Osteocyte (in vitro differentiated cells): ENCODE measurements around the gene FNBP1. TPM values are rescaled to one million over a fixed set of nuclear protein-coding genes. Genes with fewer than 3 reads are reported as not detected.

Experiments used
- DNase-seq: peaks from one replicate; pipeline ENCODE4 v3.0.0; 2021; ENCODE audit warnings: mixed read lengths; ENCODE audit not compliant: unreplicated experiment; ENCODE audit errors: extremely low spot score
- H3K27ac Mint-ChIP-seq: one replicate; pipeline ENCODE4 v1.8.0; 2021; ENCODE audit warnings: mild to moderate bottlenecking, mixed read lengths; ENCODE audit not compliant: unreplicated experiment
- H3K27me3 Mint-ChIP-seq: one replicate; pipeline ENCODE4 v1.8.0; 2021; ENCODE audit warnings: mixed read lengths; ENCODE audit not compliant: unreplicated experiment
- H3K36me3 Mint-ChIP-seq: one replicate; pipeline ENCODE4 v1.8.0; 2021; ENCODE audit warnings: mixed read lengths; ENCODE audit not compliant: unreplicated experiment
- H3K4me1 Mint-ChIP-seq: one replicate; pipeline ENCODE4 v1.8.0; 2021; ENCODE audit warnings: mixed read lengths; ENCODE audit not compliant: unreplicated experiment
- H3K4me3 Mint-ChIP-seq: one replicate; pipeline ENCODE4 v1.8.0; 2021; ENCODE audit warnings: mild to moderate bottlenecking, moderate library complexity, mixed read lengths; ENCODE audit not compliant: unreplicated experiment
- H3K9me3 Mint-ChIP-seq: one replicate; pipeline ENCODE4 v1.8.0; 2021; ENCODE audit warnings: mixed read lengths; ENCODE audit not compliant: unreplicated experiment
- total RNA-seq: library from RNA; stranded (reverse); gene quantifications from 2 replicates; pipeline ENCODE4 v1.2.1, GENCODE V29; 2021
- TF ChIP-seq, protein P1 (sequence below): fragments of 200-600 bp; sonication (generic); IDR thresholded peaks from 2 replicates; pipeline ENCODE4 v1.5.0; 2021; ENCODE audit warnings: antibody characterized with exemption, mild to moderate bottlenecking, moderate library complexity

FNBP1 gene
- total RNA-seq, 1 donor from 2014 or later: 62.2 TPM

DNA sequence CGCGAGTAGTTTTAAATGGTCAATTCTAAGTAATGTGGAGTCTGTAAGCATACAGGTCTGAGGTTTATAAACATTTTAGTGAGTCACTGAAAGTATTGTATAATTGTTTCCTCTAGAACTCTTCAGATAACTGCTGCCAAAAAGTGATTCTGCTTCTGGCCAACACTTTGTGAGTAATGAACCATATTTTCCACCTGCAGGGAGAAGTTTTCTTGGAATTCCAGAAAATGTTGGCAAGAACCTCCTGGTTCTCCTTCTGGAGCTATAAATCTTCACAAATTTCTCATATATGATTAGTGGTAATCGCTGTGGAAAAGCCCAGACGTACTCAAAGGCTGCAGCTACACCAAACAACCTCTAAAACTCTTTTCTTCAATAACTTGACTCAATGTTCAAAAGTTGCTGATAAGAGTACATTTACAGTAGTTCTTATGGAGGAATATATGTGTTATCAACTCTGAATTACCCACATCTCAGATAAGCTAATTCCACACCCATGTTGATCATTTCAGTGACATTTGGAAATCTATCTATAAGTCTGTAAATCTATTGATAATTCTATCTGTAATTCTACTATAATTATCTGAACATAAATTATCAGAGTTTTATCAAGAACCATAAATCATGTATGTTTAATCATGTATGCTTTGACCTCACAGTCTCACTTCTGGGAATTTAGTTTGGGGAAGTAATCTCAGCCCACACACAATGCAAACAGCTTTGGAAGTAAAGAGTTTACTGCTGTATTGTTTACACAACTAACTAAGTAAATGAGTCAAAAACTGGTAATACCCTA, 74.1 kb downstream of the FNBP1 start:
- no peak overlapping the region for H3K4me3 Mint-ChIP-seq
- no peaks in the 10 kb centered on the region for H3K9me3 Mint-ChIP-seq
- peaks cover 17% of the 10 kb centered on the region for H3K36me3 Mint-ChIP-seq
- DNase-seq: no peak
- peak overlapping the region; percentile 0 for H3K27ac Mint-ChIP-seq
- peaks cover 40% of the 10 kb centered on the region for H3K4me1 Mint-ChIP-seq
- no peaks in the 10 kb centered on the region for H3K27me3 Mint-ChIP-seq
- TF ChIP-seq, protein P1, sequence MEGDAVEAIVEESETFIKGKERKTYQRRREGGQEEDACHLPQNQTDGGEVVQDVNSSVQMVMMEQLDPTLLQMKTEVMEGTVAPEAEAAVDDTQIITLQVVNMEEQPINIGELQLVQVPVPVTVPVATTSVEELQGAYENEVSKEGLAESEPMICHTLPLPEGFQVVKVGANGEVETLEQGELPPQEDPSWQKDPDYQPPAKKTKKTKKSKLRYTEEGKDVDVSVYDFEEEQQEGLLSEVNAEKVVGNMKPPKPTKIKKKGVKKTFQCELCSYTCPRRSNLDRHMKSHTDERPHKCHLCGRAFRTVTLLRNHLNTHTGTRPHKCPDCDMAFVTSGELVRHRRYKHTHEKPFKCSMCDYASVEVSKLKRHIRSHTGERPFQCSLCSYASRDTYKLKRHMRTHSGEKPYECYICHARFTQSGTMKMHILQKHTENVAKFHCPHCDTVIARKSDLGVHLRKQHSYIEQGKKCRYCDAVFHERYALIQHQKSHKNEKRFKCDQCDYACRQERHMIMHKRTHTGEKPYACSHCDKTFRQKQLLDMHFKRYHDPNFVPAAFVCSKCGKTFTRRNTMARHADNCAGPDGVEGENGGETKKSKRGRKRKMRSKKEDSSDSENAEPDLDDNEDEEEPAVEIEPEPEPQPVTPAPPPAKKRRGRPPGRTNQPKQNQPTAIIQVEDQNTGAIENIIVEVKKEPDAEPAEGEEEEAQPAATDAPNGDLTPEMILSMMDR: no peak

DNA sequence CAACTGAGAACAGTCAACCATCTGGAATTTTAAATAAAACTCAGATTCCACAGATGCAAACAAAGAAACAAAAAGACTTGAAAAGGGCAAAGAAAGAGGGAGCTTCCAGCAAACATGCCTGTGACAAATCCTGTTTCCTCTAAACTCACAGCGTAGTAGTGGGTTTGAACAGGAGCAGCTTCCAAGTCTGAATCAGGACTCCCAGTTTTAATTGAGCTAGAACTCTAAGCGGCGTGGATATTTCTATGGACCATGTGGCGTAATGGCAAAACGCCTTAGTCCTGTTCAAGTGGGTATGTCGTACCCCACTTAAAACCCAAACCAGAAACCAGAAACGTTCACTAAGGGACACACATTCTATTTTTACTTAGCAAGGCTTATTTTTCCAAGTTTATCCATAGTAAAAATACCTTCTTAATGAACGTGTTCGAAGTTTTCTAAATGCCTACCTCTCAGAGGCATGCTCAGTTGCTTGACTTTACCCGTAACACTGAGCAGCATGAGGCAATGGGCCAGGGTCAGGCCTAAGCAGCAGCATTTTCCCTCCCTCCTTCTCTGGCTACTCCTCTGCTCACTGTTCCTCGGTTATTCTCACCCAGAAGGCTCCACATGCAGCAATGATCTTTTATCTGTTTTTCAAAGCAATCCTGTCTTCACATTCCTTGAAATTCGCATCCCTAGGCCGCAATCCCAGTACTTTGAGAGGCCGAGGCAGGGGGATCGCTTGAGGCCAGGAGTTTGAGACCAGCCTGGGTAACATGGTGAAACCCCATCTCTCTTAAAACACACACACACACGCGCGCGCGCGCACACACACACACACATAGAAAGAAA, 77.9 kb downstream of the FNBP1 start:
- H3K4me1 Mint-ChIP-seq: peaks cover 70% of the 10 kb centered on the region
- no peaks in the 10 kb centered on the region for H3K27me3 Mint-ChIP-seq
- H3K36me3 Mint-ChIP-seq: peaks cover 6% of the 10 kb centered on the region
- no peak overlapping the region for H3K4me3 Mint-ChIP-seq
- TF ChIP-seq, protein P1: no peak
- DNase-seq: no peak
- no peaks in the 10 kb centered on the region for H3K9me3 Mint-ChIP-seq
- peak overlapping the region; percentile 98 for H3K27ac Mint-ChIP-seq

DNA sequence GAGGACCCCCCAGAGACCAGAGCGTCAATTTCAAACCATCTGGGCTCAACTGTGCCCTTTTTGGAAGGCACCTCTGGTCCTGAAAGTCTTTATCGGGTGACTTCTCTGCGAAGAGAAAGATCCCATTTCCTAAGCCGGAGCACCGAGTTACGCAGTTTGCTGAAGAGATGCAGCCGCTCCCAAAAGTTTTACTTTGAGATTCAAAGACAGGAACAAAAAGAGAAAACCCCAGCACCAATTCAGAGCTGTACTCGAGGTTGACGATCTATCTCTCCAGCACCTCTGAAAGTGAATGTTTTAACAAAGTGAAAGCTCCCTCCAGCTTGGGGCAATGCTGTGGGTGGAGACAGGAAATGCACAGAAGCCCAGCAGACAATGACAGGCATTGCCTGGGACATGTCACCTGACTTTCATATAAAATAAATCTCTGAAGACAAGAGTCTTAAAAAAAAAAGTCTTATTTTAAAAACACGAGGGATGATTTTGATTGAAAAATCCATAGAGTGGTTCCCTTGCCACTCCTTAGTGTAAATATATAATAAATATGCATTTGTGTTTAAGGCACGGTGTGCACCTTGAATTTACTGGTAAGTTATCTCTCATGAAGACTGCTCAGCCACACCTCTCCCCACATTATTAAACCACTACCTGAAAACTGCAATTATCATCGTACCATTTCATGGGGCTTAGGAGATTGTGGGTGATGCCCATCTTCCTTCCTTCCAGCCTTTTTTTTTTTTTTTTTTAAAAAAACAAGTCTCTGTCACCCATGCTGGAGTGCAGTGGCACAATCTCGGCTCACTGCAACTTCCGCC, 79.9 kb downstream of the FNBP1 start:
- no peaks in the 10 kb centered on the region for H3K9me3 Mint-ChIP-seq
- no peaks in the 10 kb centered on the region for H3K27me3 Mint-ChIP-seq
- peaks cover 58% of the 10 kb centered on the region for H3K4me1 Mint-ChIP-seq
- H3K36me3 Mint-ChIP-seq: peaks cover 6% of the 10 kb centered on the region
- peak overlapping the region; percentile 80 for H3K4me3 Mint-ChIP-seq
- TF ChIP-seq, protein P1: no peak
- H3K27ac Mint-ChIP-seq: peak overlapping the region; percentile 98
- no peak for DNase-seq

DNA sequence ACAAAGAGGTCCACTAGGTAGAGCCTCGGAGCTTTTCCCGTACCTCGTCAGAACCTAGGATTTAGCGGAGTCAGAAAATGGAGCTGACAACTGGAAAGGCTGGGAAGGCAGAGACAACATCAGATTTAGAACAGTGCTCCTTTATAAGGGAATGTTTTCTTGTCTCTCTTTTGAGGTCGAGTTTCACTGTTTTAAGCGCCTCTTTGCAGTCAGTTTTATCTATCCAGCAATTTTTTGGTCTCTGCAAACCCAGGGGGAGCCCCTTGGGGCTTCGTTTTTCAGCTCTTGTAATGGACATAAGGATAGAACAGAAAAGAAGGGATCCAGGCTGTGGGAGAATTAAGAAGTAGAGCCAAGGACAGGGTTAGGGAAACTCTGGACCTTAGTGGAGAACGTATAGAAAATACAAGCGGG, 80.5 kb downstream of the FNBP1 start:
- TF ChIP-seq, protein P1: no peak
- Mint-ChIP-seq H3K4me3 (peak overlapping the region; percentile 80), H3K27ac (peak overlapping the region; percentile 98), H3K36me3 (peaks cover 10% of the 10 kb centered on the region), H3K4me1 (peaks cover 58% of the 10 kb centered on the region), H3K27me3 (no peaks in the 10 kb centered on the region), H3K9me3 (no peaks in the 10 kb centered on the region)
- DNase-seq: no peak
